Measurements from ENCODE around the gene KIF19. TPM values are rescaled to one million over a fixed set of nuclear protein-coding genes. Genes with fewer than 3 reads are reported as not detected.

Gene KIF19
- total RNA-seq, 2 donors from 2014 or later, result 0.27 to 2.4 TPM

GRCh38 chr17:74374858-74375257 is 48.8 kb downstream of the KIF19 start:
- no peaks in the 10 kb centered on the region for H3K9me3 ChIP-seq (ENCODE audit: control insufficient read depth, low read length)
- Mint-ChIP-seq H3K27me3 (ENCODE audit: insufficient read depth) (peaks cover 35% of the 10 kb centered on the region), H3K9me3 (no peaks in the 10 kb centered on the region), H3K27ac (no peak overlapping the region), H3K36me3 (ENCODE audit: low read depth) (no peaks in the 10 kb centered on the region), H3K4me3 (no peak overlapping the region), H3K4me1 (peaks cover 2% of the 10 kb centered on the region)
- H3K4me3 ChIP-seq (ENCODE audit: low read length), result no peak overlapping the region
- TF ChIP-seq CTCF (conservative IDR thresholded peaks at IDR 0.05), result no peak
- H3K4me1 ChIP-seq (ENCODE audit: control insufficient read depth, insufficient read depth, low read length), result no peaks in the 10 kb centered on the region
- peaks cover 7% of the 10 kb centered on the region for H3K27me3 ChIP-seq (ENCODE audit: control insufficient read depth, insufficient read depth, low read length, poor library complexity, severe bottlenecking)
- no peak overlapping the region for H3K27ac ChIP-seq (ENCODE audit: low read depth, low read length)
- H3K9ac ChIP-seq (ENCODE audit: extremely low read depth, low read length, poor library complexity, severe bottlenecking), result no peak overlapping the region
- 87 to 100% methylated on average over 1 to 3 of the region's 3 CpGs for WGBS, 2 experiments (ENCODE audit: insufficient coverage in 1 of 2, insufficient read length in 1 of 2)
- no peak for DNase-seq
- no peaks in the 10 kb centered on the region for H3K36me3 ChIP-seq (ENCODE audit: control insufficient read depth, insufficient read depth, low read length)

GRCh38 chr17:74379495-74380085 is 53.6 kb downstream of the KIF19 start:
- no peak overlapping the region for H3K4me3 Mint-ChIP-seq
- no peaks in the 10 kb centered on the region for H3K9me3 ChIP-seq (ENCODE audit: control insufficient read depth, low read length)
- no peak overlapping the region for H3K9ac ChIP-seq (ENCODE audit: extremely low read depth, low read length, poor library complexity, severe bottlenecking)
- TF ChIP-seq CTCF (conservative IDR thresholded peaks at IDR 0.05), result peak; percentile 97
- no peak overlapping the region for H3K27ac Mint-ChIP-seq
- peak; percentile 100 for DNase-seq
- peaks cover 7% of the 10 kb centered on the region for H3K27me3 ChIP-seq (ENCODE audit: control insufficient read depth, insufficient read depth, low read length, poor library complexity, severe bottlenecking)
- no peak overlapping the region for H3K4me3 ChIP-seq (ENCODE audit: low read length)
- peaks cover 9% of the 10 kb centered on the region for H3K4me1 Mint-ChIP-seq
- H3K9me3 Mint-ChIP-seq, result no peaks in the 10 kb centered on the region
- H3K36me3 ChIP-seq (ENCODE audit: control insufficient read depth, insufficient read depth, low read length), result no peaks in the 10 kb centered on the region
- 32 to 45% methylated on average over 3 to 20 of the region's 20 CpGs for WGBS, 2 experiments (ENCODE audit: insufficient coverage in 1 of 2, insufficient read length in 1 of 2)
- H3K27me3 Mint-ChIP-seq (ENCODE audit: insufficient read depth), result peaks cover 34% of the 10 kb centered on the region
- H3K36me3 Mint-ChIP-seq (ENCODE audit: low read depth), result no peaks in the 10 kb centered on the region
- H3K27ac ChIP-seq (ENCODE audit: low read depth, low read length), result no peak overlapping the region
- no peaks in the 10 kb centered on the region for H3K4me1 ChIP-seq (ENCODE audit: control insufficient read depth, insufficient read depth, low read length)

GRCh38 chr17:74380086-74380958 is 54.3 kb downstream of the KIF19 start:
- WGBS, 2 experiments (ENCODE audit: insufficient coverage in 1 of 2, insufficient read length in 1 of 2), result 82 to 90% methylated on average over 11 to 17 of the region's 17 CpGs
- no peaks in the 10 kb centered on the region for H3K9me3 Mint-ChIP-seq
- H3K4me3 ChIP-seq (ENCODE audit: low read length), result no peak overlapping the region
- no peaks in the 10 kb centered on the region for H3K4me1 ChIP-seq (ENCODE audit: control insufficient read depth, insufficient read depth, low read length)
- H3K27me3 Mint-ChIP-seq (ENCODE audit: insufficient read depth), result peaks cover 27% of the 10 kb centered on the region
- H3K27ac ChIP-seq (ENCODE audit: low read depth, low read length), result no peak overlapping the region
- TF ChIP-seq CTCF (conservative IDR thresholded peaks at IDR 0.05), result peak; percentile 59
- no peak overlapping the region for H3K4me3 Mint-ChIP-seq
- peaks cover 9% of the 10 kb centered on the region for H3K4me1 Mint-ChIP-seq
- H3K27ac Mint-ChIP-seq, result peak overlapping the region; percentile 19
- H3K36me3 Mint-ChIP-seq (ENCODE audit: low read depth), result no peaks in the 10 kb centered on the region
- H3K36me3 ChIP-seq (ENCODE audit: control insufficient read depth, insufficient read depth, low read length), result no peaks in the 10 kb centered on the region
- H3K9ac ChIP-seq (ENCODE audit: extremely low read depth, low read length, poor library complexity, severe bottlenecking), result no peak overlapping the region
- H3K27me3 ChIP-seq (ENCODE audit: control insufficient read depth, insufficient read depth, low read length, poor library complexity, severe bottlenecking), result peaks cover 7% of the 10 kb centered on the region
- no peaks in the 10 kb centered on the region for H3K9me3 ChIP-seq (ENCODE audit: control insufficient read depth, low read length)
- DNase-seq, result peak; percentile 67

Measured in endodermal cell (in vitro differentiated cells).